B cell (primary cell): ENCODE measurements around the gene MON2. TPM values are rescaled to one million over a fixed set of nuclear protein-coding genes. Genes with fewer than 3 reads are reported as not detected.

Experiments
- ATAC-seq: fragments of 200-7000 bp; cut with Tn5 transposase; one replicate; pipeline ENCODE4 v1.10.0; 2021; ENCODE audit warnings: low read depth, mild to moderate bottlenecking, moderate number of reproducible peaks, moderate library complexity
- CTCF ChIA-PET: fragments of 350-600 bp; sonication (Branson Sonifier 250); formaldehyde crosslinking; loops from one replicate; lab custom pipeline; 2021; ENCODE audit warnings: antibody characterized with exemption, inconsistent platforms; lab: Charles Lee
- POLR2A ChIA-PET: fragments of 350-600 bp; sonication (Branson Sonifier 250); formaldehyde crosslinking; loops from one replicate; lab custom pipeline; 2021; ENCODE audit warnings: antibody characterized with exemption; lab: Charles Lee
- DNase-seq: peaks from one replicate; pipeline ENCODE4 v3.0.0; 2013
- H2AFZ ChIP-seq: 2 replicates; pipeline ENCODE4 v1.6.1; 2012; ENCODE audit warnings: mild to moderate bottlenecking, low read depth, low read length; ENCODE audit not compliant: insufficient read depth, poor library complexity, severe bottlenecking
- H3K27ac ChIP-seq, 2 donors: 1 replicate in 1 of 2; 2 replicates in 1 of 2; pipeline ENCODE4 v1.5.1; 2012 to 2013; ENCODE audit warnings: low read length in 2 of 2, mild to moderate bottlenecking in 2 of 2, moderate library complexity in 1 of 2
- H3K27me3 ChIP-seq, 4 experiments: fragments of 200-600 bp in 1 of 4; sonication (generic) in 1 of 4; replicated peaks in 1 of 4; 1 replicate in 2 of 4; 2 replicates in 2 of 4; pipeline versions ENCODE4 v1.6.1 to v1.7.0; 2013 to 2016; ENCODE audit warnings: low read length in 3 of 4, mild to moderate bottlenecking in 2 of 4, mixed read lengths in 1 of 4, moderate library complexity in 1 of 4; ENCODE audit not compliant: insufficient read depth in 4 of 4, control insufficient read depth in 3 of 4; ENCODE audit errors: control extremely low read depth in 1 of 4
- H3K36me3 ChIP-seq, 2 experiments: replicated peaks in 1 of 2; 1 replicate in 1 of 2; 2 replicates in 1 of 2; pipeline versions ENCODE4 v1.6.1 to v1.7.1; 2013; ENCODE audit warnings: low read length in 1 of 2; ENCODE audit not compliant: insufficient read depth in 2 of 2, control insufficient read depth in 1 of 2; ENCODE audit errors: control extremely low read depth in 1 of 2, extremely low read depth in 1 of 2
- H3K4me1 ChIP-seq, 2 donors: fragments of 200-600 bp in 1 of 2; sonication (generic) in 1 of 2; 1 replicate in 1 of 2; 2 replicates in 1 of 2; pipeline versions ENCODE4 v1.5.1 to v1.6.1; 2013 to 2017; ENCODE audit warnings: low read length in 2 of 2; ENCODE audit not compliant: control insufficient read depth in 2 of 2, insufficient read depth in 2 of 2
- H3K4me2 ChIP-seq: replicated peaks from 2 replicates; pipeline ENCODE3; 2012; ENCODE audit warnings: mild to moderate bottlenecking, low read depth, low read length; ENCODE audit not compliant: poor library complexity, severe bottlenecking
- H3K4me3 ChIP-seq, 5 experiments: fragments of 200-600 bp in 1 of 5; sonication (generic) in 1 of 5; 1 replicate in 3 of 5; 2 replicates in 2 of 5; pipeline versions ENCODE4 v1.5.1 to v1.7.0; 2011 to 2016; ENCODE audit warnings: low read length in 4 of 5, mild to moderate bottlenecking in 4 of 5, low read depth in 2 of 5, control low read depth in 1 of 5, moderate library complexity in 1 of 5; ENCODE audit not compliant: insufficient read depth in 1 of 5; ENCODE audit errors: control extremely low read depth in 1 of 5, extremely low read depth in 1 of 5
- H3K79me2 ChIP-seq: fragments of 200-600 bp; sonication (generic); one replicate; pipeline ENCODE4 v1.6.0; 2016; ENCODE audit warnings: low read length; ENCODE audit not compliant: control insufficient read depth, insufficient read depth
- H3K9ac ChIP-seq: fragments of 200-600 bp; sonication (generic); 2 replicates; pipeline ENCODE4 v1.6.1; 2017; ENCODE audit warnings: mild to moderate bottlenecking, low read length, moderate library complexity
- H3K9me3 ChIP-seq, 3 donors: one replicate each; pipeline versions ENCODE4 v1.6.1 to v1.7.1; 2013; ENCODE audit warnings: low read length in 2 of 3; ENCODE audit not compliant: control insufficient read depth in 2 of 3, insufficient read depth in 1 of 3; ENCODE audit errors: control extremely low read depth in 1 of 3
- H4K20me1 ChIP-seq: 2 replicates; pipeline ENCODE4 v1.6.0; 2012; ENCODE audit warnings: mild to moderate bottlenecking, low read length; ENCODE audit not compliant: insufficient read depth, control insufficient read depth, poor library complexity, severe bottlenecking
- H3K27ac Mint-ChIP-seq: one replicate; pipeline ENCODE4 v1.8.0; 2021; ENCODE audit warnings: mixed read lengths
- H3K27me3 Mint-ChIP-seq: one replicate; pipeline ENCODE4 v1.8.0; 2021; ENCODE audit warnings: mixed read lengths
- H3K4me1 Mint-ChIP-seq: one replicate; pipeline ENCODE4 v1.8.0; 2021; ENCODE audit warnings: mixed read lengths
- H3K4me3 Mint-ChIP-seq: one replicate; pipeline ENCODE4 v1.8.0; 2021; ENCODE audit warnings: mixed read lengths
- H3K9me3 Mint-ChIP-seq: one replicate; pipeline ENCODE4 v1.8.0; 2022; ENCODE audit warnings: mixed read lengths; ENCODE audit not compliant: insufficient read depth
- CTCF ChIP-seq: fragments of 200-600 bp; IDR thresholded peaks from one replicate; pipeline ENCODE4 v1.8.0; 2022; ENCODE audit warnings: antibody characterized with exemption, mild to moderate bottlenecking
- EZH2 ChIP-seq: IDR thresholded peaks from 2 replicates; pipeline ENCODE4 v1.6.1; 2012; ENCODE audit warnings: borderline replicate concordance, low read depth, mild to moderate bottlenecking, moderate library complexity, low read length; ENCODE audit not compliant: insufficient read depth, poor library complexity, severe bottlenecking
- WGBS: methylation state at CpG from one replicate; pipeline ENCODE4 v1.1.5; 2013; ENCODE audit warnings: missing lambda C conversion rate; ENCODE audit not compliant: insufficient coverage; 5-methylcytosine and 5-hydroxymethylcytosine counted together
- intact Hi-C: fragments of 100-400 bp; cut with micrococcal nuclease; formaldehyde crosslinking; loops from one replicate; pipeline ENCODE4 v1.10.0; 2022
- polyA plus RNA-seq: library from polyadenylated mRNA; depleted of rRNA; stranded (reverse); fragments of >200 nt; gene quantifications from 2 replicates; pipeline ENCODE4 v1.2.3, GENCODE V29; 2012
- small RNA-seq: library from RNA; depleted of rRNA; stranded (forward); fragments of <200 nt; gene quantifications from one replicate; pipeline ENCODE3, GENCODE V24; 2012; ENCODE audit warnings: low replicate concordance, low read depth; ENCODE audit not compliant: insufficient read length
- total RNA-seq, 2 donors: library from RNA; stranded (reverse); fragments of 120-200 nt in 1 of 2; gene quantifications; 1 replicate in 1 of 2; 2 replicates in 1 of 2; pipeline versions ENCODE4 v1.2.3 to v1.2.4, GENCODE V29; 2013 to 2022

Gene MON2
- total and polyA plus RNA-seq, 2 donors (not counting 1 experiment from before 2014, with no cell fraction given): 18.9 to 104 TPM

GRCh38 chr12:62649412-62650138, 182.9 kb downstream of the MON2 start:
- no peaks in the 10 kb centered on the region for H3K4me1 ChIP-seq
- Mint-ChIP-seq H3K27ac (no peak overlapping the region), H3K4me1 (no peaks in the 10 kb centered on the region), H3K9me3 (no peaks in the 10 kb centered on the region), H3K4me3 (no peak overlapping the region), H3K27me3 (no peaks in the 10 kb centered on the region)
- H3K79me2 ChIP-seq: no peaks in the 10 kb centered on the region
- no peak overlapping the region for H3K4me2 ChIP-seq
- ATAC-seq (no peak), DNase-seq (no peak)
- H4K20me1 ChIP-seq: no peaks in the 10 kb centered on the region
- no peaks in the 10 kb centered on the region for H3K9me3 ChIP-seq
- no peak overlapping the region for H3K4me3 ChIP-seq
- intact Hi-C loops: no loop called here
- no peak overlapping the region for H3K9ac ChIP-seq
- no peaks in the 10 kb centered on the region for H3K36me3 ChIP-seq
- ChIA-PET CTCF (no interaction called here), POLR2A (no interaction called here)
- no peak overlapping the region for H2AFZ ChIP-seq
- WGBS: 89% methylated on average over 1 of the region's 4 CpGs
- H3K27ac ChIP-seq: no peak overlapping the region
- H3K27me3 ChIP-seq: no peaks in the 10 kb centered on the region
- TF ChIP-seq CTCF: no peak
- no peak for TF ChIP-seq EZH2

Small RNA genes lying within 50 kb of the gene (small RNA-seq; reads per million reads assigned to genes)
- gene MIRLET7I (300 reads per million, percentile 97 among the genes with 10 or more reads in this experiment), gene RNU6-399P (not detected)

Other genes starting within 250 kb of the MON2 start
- 171 and 182 TPM in 2 replicates for gene USP15, start 206.4 kb upstream of the MON2 start, total RNA-seq
- gene USP15, start 206.4 kb upstream of the MON2 start, polyA plus RNA-seq: 116 and 190 TPM in 2 replicates